ENCODE data around the gene HDAC10. TPM values are rescaled to one million over a fixed set of nuclear protein-coding genes. Genes with fewer than 3 reads are reported as not detected.

Gene HDAC10
- total RNA-seq, 1 donor from 2014 or later: 5.4 TPM

- Mint-ChIP-seq H3K27me3 (ENCODE audit: insufficient read depth, low read depth) (peaks cover 13% of the 10 kb centered on the region), H3K9me3 (no peaks in the 10 kb centered on the region), H3K27ac (no peak overlapping the region), H3K4me1 (no peaks in the 10 kb centered on the region), H3K36me3 (peaks cover 6% of the 10 kb centered on the region), H3K4me3 (peak overlapping the region; percentile 39)
- Histone ChIP-seq H3F3A (ENCODE audit: low read depth) (no peaks in the 10 kb centered on the region), H3K4me1 (no peaks in the 10 kb centered on the region), H3K27me3 (no peaks in the 10 kb centered on the region), H3K9ac (no peak overlapping the region), H3K79me2 (ENCODE audit: low read depth) (no peaks in the 10 kb centered on the region), H4K20me1 (ENCODE audit: low read depth) (no peaks in the 10 kb centered on the region), H2AFZ (replicated peaks) (no peak overlapping the region), H3K9me3 (ENCODE audit: low read depth) (no peaks in the 10 kb centered on the region), H3K4me2 (no peak overlapping the region), H3K36me3 (no peaks in the 10 kb centered on the region), H3K27ac (no peak overlapping the region), H3K4me3 (no peak overlapping the region)
- TF ChIP-seq EZH2phosphoT487 (IDR thresholded peaks at IDR 0.05) (no peak), CTCF (IDR thresholded peaks at IDR 0.05) (no peak), EZH2 (IDR thresholded peaks at IDR 0.05) (no peak)
- no peak for DNase-seq (ENCODE audit: low spot score)
These were observed 27.0 kb downstream of the HDAC10 start for GRCh38 chr22:50224071-50224470.

GRCh38 chr22:50222508-50222907 lies 28.6 kb downstream of the HDAC10 start:
- H4K20me1 ChIP-seq (ENCODE audit: low read depth): no peaks in the 10 kb centered on the region
- no peak for DNase-seq (ENCODE audit: low spot score)
- H2AFZ ChIP-seq (replicated peaks): no peak overlapping the region
- H3K36me3 ChIP-seq: no peaks in the 10 kb centered on the region
- no peaks in the 10 kb centered on the region for H3K79me2 ChIP-seq (ENCODE audit: low read depth)
- Mint-ChIP-seq H3K27me3 (ENCODE audit: insufficient read depth, low read depth) (peaks cover 8% of the 10 kb centered on the region), H3K36me3 (peaks cover 5% of the 10 kb centered on the region), H3K9me3 (no peaks in the 10 kb centered on the region), H3K4me1 (no peaks in the 10 kb centered on the region), H3K4me3 (no peak overlapping the region), H3K27ac (no peak overlapping the region)
- no peak for TF ChIP-seq EZH2 (IDR thresholded peaks at IDR 0.05)
- TF ChIP-seq CTCF (IDR thresholded peaks at IDR 0.05): no peak
- no peak for TF ChIP-seq EZH2phosphoT487 (IDR thresholded peaks at IDR 0.05)
- no peaks in the 10 kb centered on the region for H3K27me3 ChIP-seq
- no peak overlapping the region for H3K9ac ChIP-seq
- no peaks in the 10 kb centered on the region for H3F3A ChIP-seq (ENCODE audit: low read depth)
- no peaks in the 10 kb centered on the region for H3K4me1 ChIP-seq
- H3K4me2 ChIP-seq: no peak overlapping the region
- H3K4me3 ChIP-seq: no peak overlapping the region
- H3K9me3 ChIP-seq (ENCODE audit: low read depth): no peaks in the 10 kb centered on the region
- no peak overlapping the region for H3K27ac ChIP-seq

DNA sequence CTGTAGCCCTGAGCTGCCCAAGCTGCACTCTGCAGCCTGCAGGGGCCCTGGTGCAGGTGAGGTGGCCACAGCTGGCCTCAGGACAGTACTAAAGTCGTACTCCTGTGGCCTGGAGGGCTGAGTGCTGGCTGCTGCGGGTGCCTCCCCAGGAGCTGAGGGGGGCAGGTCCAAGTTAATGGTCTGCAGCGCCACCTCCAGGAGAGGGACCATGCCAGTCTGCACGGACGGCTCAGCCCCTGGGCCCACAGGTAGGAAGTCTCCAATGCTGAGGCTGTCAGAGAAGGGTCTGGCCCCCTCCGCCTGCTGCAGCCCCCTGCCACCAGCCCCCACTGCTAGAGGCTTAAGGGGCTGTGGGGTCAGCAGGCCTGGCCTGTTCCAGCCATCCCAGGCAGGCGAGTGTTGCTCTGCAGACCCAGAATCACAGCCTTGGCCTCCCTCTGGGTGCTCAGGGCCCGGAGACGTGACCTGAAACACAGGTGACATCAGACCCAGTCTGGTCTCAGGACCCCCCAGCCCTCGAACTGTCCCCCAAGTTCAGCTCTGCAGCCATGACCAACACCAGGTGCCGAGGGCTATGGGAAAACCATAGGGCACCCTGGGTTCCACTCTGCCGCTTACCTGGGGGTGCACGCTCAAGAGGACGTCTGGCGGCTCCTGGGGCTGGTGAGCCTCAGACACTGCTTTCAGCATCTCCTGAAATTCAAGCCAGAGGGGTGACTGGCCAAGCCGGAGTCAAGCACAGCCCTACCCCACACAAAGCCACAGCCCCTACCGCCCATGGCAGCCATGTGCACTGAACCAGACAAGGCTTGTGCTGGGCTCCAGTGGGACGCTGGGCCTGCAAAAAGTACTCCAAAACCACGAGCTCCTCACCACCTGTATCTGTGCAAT lies 29.4 kb downstream of the HDAC10 start:
- Histone ChIP-seq H3K9me3 (ENCODE audit: low read depth) (no peaks in the 10 kb centered on the region), H3K9ac (no peak overlapping the region), H3F3A (ENCODE audit: low read depth) (no peaks in the 10 kb centered on the region), H4K20me1 (ENCODE audit: low read depth) (no peaks in the 10 kb centered on the region), H3K27me3 (no peaks in the 10 kb centered on the region), H3K27ac (no peak overlapping the region), H2AFZ (replicated peaks) (no peak overlapping the region), H3K4me2 (no peak overlapping the region), H3K4me1 (no peaks in the 10 kb centered on the region), H3K79me2 (ENCODE audit: low read depth) (no peaks in the 10 kb centered on the region), H3K36me3 (no peaks in the 10 kb centered on the region), H3K4me3 (no peak overlapping the region)
- TF ChIP-seq EZH2phosphoT487 (IDR thresholded peaks at IDR 0.05): no peak
- no peak for TF ChIP-seq EZH2 (IDR thresholded peaks at IDR 0.05)
- no peak for TF ChIP-seq CTCF (IDR thresholded peaks at IDR 0.05)
- DNase-seq (ENCODE audit: low spot score): no peak
- no peak overlapping the region for H3K4me3 Mint-ChIP-seq
- peaks cover 8% of the 10 kb centered on the region for H3K27me3 Mint-ChIP-seq (ENCODE audit: insufficient read depth, low read depth)
- no peaks in the 10 kb centered on the region for H3K4me1 Mint-ChIP-seq
- no peak overlapping the region for H3K27ac Mint-ChIP-seq
- H3K36me3 Mint-ChIP-seq: peaks cover 5% of the 10 kb centered on the region
- no peaks in the 10 kb centered on the region for H3K9me3 Mint-ChIP-seq

Data from neural progenitor cell (in vitro differentiated cells).